Upper lobe of left lung (tissue), 6 donors: Measurements from ENCODE around the gene SH3TC2. TPM values are rescaled to one million over a fixed set of nuclear protein-coding genes. Genes with fewer than 3 reads are reported as not detected.

ENCODE experiments used
- ATAC-seq, 2 donors: fragments of 200-7000 bp; cut with Tn5 transposase; one replicate each; pipeline ENCODE4 v1.9.1; 2022; ENCODE audit warnings: mild to moderate bottlenecking in 2 of 2, moderate library complexity in 2 of 2; ENCODE audit not compliant: low FRiP score in 2 of 2
- DNase-seq, 2 donors: peaks; one replicate each; pipeline ENCODE4 v3.0.0-alpha.2; 2019 to 2020
- H3K27ac ChIP-seq, 4 donors: fragments of 200-600 bp; sonication (generic); one replicate each; pipeline ENCODE4 v1.5.1; 2016 to 2019
- H3K27me3 ChIP-seq, 4 donors: fragments of 200-600 bp; sonication (generic); one replicate each; pipeline ENCODE4 v1.5.1; 2017 to 2019
- H3K36me3 ChIP-seq, 4 donors: fragments of 200-600 bp; sonication (generic); one replicate each; pipeline ENCODE4 v1.5.1; 2016 to 2019
- H3K4me1 ChIP-seq, 4 donors: fragments of 200-600 bp; sonication (generic); one replicate each; pipeline ENCODE4 v1.5.1; 2018 to 2019
- H3K4me3 ChIP-seq, 4 donors: fragments of 200-600 bp; sonication (generic); one replicate each; pipeline ENCODE4 v1.5.1; 2017 to 2019; ENCODE audit warnings: mild to moderate bottlenecking in 2 of 4, moderate library complexity in 1 of 4
- H3K9me3 ChIP-seq, 4 donors: fragments of 200-600 bp; sonication (generic); one replicate each; pipeline ENCODE4 v1.5.1; 2018 to 2019
- EP300 ChIP-seq, 4 donors: sonication (generic); formaldehyde crosslinking; IDR thresholded peaks; one replicate each; pipeline ENCODE4 v1.5.1; 2017; ENCODE audit warnings: antibody characterized with exemption in 4 of 4, control low read depth in 2 of 4
- POLR2A ChIP-seq, 4 donors: fragments of 450-650 bp; IDR thresholded peaks; one replicate each; pipeline ENCODE4 v1.5.1; 2016 to 2017; ENCODE audit warnings: antibody characterized with exemption in 4 of 4, mild to moderate bottlenecking in 2 of 4
- POLR2AphosphoS5 ChIP-seq, 2 donors: sonication (generic); formaldehyde crosslinking; IDR thresholded peaks; one replicate each; pipeline ENCODE4 v1.5.1; 2017; ENCODE audit warnings: antibody characterized with exemption in 2 of 2
- WGBS, 2 donors: methylation state at CpG; one replicate each; pipeline ENCODE4 v1.1.5; 2017 to 2018; 5-methylcytosine and 5-hydroxymethylcytosine counted together
- total RNA-seq, 6 donors: library from RNA; depleted of rRNA in 4 of 6; stranded (reverse); fragments of >200 nt in 4 of 6; gene quantifications; one replicate each; pipeline versions ENCODE4 v1.1.0 to v1.2.1, GENCODE V29; 2016 to 2021
- TF ChIP-seq, protein P1 (sequence below), 6 experiments: fragments of 450-650 bp in 4 of 6; fragments of 200-600 bp in 2 of 6; sonication (generic) in 2 of 6; IDR thresholded peaks; one replicate each; pipeline ENCODE4 v1.5.1; 2016 to 2019; ENCODE audit warnings: antibody characterized with exemption in 6 of 6
- donor health status: DM: no; HTN: no; CAD: no; lungs with moderate emphysema.
- donor health status: DM: no; HTN: yes; CAD: no; lungs with severe emphysema.

The SH3TC2 gene
- total RNA-seq, 6 donors from 2014 or later = under 0.01 to 3.1 (median 1.2) TPM

DNA sequence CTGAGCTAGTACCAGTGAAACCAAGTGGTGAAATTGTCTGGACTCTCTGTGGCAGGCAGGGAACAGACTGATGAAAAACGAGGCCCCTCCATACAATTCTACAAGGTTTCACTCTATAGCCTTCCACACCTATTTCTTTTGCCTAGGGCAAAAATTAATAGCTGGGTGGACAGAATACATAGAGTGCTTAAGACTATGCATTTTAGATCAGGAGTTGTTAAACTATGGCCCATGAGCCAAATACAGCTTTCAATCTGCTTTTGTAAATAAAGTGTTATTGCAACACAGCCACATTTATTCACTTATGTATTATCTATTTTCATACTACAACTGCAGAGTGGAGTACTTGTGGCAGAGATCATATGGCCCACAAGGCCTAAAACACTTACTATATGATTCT is 45.2 kb downstream of the SH3TC2 start:
- Histone ChIP-seq H3K9me3 (no peaks in the 10 kb centered on the region), H3K27me3 (no peaks in the 10 kb centered on the region)

DNA sequence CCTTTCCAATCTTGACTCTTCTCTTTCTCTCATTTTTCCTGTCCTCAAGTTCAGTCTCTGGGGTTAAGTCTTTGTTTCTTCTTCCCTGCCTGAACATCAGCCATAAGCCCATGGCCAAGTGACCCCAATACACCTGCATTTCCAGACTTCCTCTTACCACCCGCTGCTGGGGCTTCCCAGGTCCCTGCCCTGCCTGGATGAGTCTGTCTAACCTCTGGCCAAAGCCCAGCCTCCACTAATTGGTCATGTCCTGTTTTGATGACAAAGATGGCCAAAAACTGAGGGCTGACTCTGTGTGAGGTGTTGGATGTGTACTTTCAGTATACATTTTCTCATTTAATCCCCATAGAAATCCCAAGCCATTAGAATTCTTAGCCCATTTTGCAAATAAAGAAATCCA is 47.3 kb downstream of the SH3TC2 start:
- 83 to 86% methylated on average over 1 of the region's 1 CpG for WGBS, 2 donors
- Histone ChIP-seq H3K36me3 (no peaks in the 10 kb centered on the region), H3K9me3 (no peaks in the 10 kb centered on the region), H3K4me3 (no peak overlapping the region), H3K27ac (no peak overlapping the region), H3K27me3 (no peaks in the 10 kb centered on the region), H3K4me1 (peaks cover 0 to 5% (median 2%) of the 10 kb centered on the region in 4 donors)
- no peak for ATAC-seq
- DNase-seq = no peak
- TF ChIP-seq POLR2A (IDR thresholded peaks at IDR 0.05) (no peak), POLR2AphosphoS5 (IDR thresholded peaks at IDR 0.05) (no peak), EP300 (IDR thresholded peaks at IDR 0.05) (no peak)
- TF ChIP-seq, protein P1, sequence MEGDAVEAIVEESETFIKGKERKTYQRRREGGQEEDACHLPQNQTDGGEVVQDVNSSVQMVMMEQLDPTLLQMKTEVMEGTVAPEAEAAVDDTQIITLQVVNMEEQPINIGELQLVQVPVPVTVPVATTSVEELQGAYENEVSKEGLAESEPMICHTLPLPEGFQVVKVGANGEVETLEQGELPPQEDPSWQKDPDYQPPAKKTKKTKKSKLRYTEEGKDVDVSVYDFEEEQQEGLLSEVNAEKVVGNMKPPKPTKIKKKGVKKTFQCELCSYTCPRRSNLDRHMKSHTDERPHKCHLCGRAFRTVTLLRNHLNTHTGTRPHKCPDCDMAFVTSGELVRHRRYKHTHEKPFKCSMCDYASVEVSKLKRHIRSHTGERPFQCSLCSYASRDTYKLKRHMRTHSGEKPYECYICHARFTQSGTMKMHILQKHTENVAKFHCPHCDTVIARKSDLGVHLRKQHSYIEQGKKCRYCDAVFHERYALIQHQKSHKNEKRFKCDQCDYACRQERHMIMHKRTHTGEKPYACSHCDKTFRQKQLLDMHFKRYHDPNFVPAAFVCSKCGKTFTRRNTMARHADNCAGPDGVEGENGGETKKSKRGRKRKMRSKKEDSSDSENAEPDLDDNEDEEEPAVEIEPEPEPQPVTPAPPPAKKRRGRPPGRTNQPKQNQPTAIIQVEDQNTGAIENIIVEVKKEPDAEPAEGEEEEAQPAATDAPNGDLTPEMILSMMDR (IDR thresholded peaks at IDR 0.05) = no peak

More for the DNA sequence above, 45.2 kb downstream of the SH3TC2 start:
- 84 to 92% methylated on average over 1 of the region's 1 CpG for WGBS, 2 donors
- Histone ChIP-seq H3K4me1 (peaks cover 0 to 5% (median 2%) of the 10 kb centered on the region in 4 donors), H3K4me3 (no peak overlapping the region), H3K27ac (no peak overlapping the region), H3K36me3 (no peaks in the 10 kb centered on the region)
- TF ChIP-seq, protein P1 (IDR thresholded peaks at IDR 0.05) = no peak
- no peak for TF ChIP-seq POLR2AphosphoS5 (IDR thresholded peaks at IDR 0.05)
- no peak for TF ChIP-seq EP300 (IDR thresholded peaks at IDR 0.05)
- TF ChIP-seq POLR2A (IDR thresholded peaks at IDR 0.05) = no peak
- ATAC-seq (no peak), DNase-seq (no peak)

DNA sequence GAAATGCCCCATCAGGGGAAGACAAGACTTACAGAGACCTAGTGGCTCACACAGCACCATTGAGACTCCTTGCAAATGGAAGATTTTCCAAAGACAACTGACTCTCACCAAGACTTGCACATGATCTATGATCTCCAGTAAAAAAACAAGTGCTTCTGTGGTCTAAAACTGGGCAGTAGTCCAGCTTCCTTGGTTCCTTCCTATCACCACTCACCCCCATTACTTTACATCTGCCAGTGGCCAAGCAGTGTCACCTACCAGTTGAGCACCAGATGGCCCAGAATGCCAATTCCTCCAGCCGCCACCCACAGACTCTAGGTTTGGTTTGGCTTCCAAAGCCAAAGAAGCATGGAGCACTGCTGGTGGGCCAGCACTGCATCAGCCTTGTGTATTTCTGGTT is 47.7 kb downstream of the SH3TC2 start:
- WGBS, 2 donors = 100% methylated on average over 1 of the region's 1 CpG
- H3K9me3 ChIP-seq = no peaks in the 10 kb centered on the region
- no peak for ATAC-seq

DNA sequence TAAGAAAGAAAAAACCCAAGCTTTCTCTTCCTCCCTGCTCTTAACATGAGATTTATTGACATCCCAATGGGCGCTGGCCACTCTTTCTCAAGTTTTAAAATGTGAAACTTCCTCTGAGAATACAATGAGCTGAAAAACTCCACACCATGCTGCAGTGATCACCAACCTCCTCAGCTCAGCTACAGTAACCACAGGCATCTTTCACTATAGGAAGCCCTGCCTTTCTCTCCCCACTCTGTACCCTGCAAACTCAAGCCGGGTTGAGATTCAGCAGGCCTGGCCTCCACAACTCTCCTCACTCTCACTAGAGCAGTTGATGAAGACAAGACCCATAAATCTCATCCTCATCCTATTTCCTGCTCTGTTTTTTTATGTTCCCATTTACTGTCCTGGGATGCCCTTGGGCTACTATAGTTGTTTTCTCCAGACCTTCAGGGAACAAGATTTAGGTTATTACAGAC is 48.3 kb downstream of the SH3TC2 start:
- Histone ChIP-seq H3K27ac (no peak overlapping the region), H3K9me3 (no peaks in the 10 kb centered on the region), H3K27me3 (no peaks in the 10 kb centered on the region), H3K36me3 (no peaks in the 10 kb centered on the region), H3K4me1 (peaks cover 0 to 5% (median 2%) of the 10 kb centered on the region in 4 donors), H3K4me3 (no peak overlapping the region)
- no peak for TF ChIP-seq POLR2AphosphoS5 (IDR thresholded peaks at IDR 0.05)
- TF ChIP-seq, protein P1 (IDR thresholded peaks at IDR 0.05) = no peak
- no peak for TF ChIP-seq EP300 (IDR thresholded peaks at IDR 0.05)
- no peak for TF ChIP-seq POLR2A (IDR thresholded peaks at IDR 0.05)
- no peak for DNase-seq
- WGBS, 2 donors = 83 to 100% methylated on average over 2 of the region's 2 CpGs
- ATAC-seq = no peak

More for the DNA sequence above, 47.7 kb downstream of the SH3TC2 start:
- Histone ChIP-seq H3K27me3 (no peaks in the 10 kb centered on the region), H3K4me1 (peaks cover 0 to 5% (median 2%) of the 10 kb centered on the region in 4 donors), H3K27ac (no peak overlapping the region), H3K4me3 (no peak overlapping the region), H3K36me3 (no peaks in the 10 kb centered on the region)
- DNase-seq = no peak
- TF ChIP-seq POLR2AphosphoS5 (IDR thresholded peaks at IDR 0.05) (no peak), EP300 (IDR thresholded peaks at IDR 0.05) (no peak), POLR2A (IDR thresholded peaks at IDR 0.05) (no peak)
- TF ChIP-seq, protein P1 (IDR thresholded peaks at IDR 0.05) = no peak

DNA sequence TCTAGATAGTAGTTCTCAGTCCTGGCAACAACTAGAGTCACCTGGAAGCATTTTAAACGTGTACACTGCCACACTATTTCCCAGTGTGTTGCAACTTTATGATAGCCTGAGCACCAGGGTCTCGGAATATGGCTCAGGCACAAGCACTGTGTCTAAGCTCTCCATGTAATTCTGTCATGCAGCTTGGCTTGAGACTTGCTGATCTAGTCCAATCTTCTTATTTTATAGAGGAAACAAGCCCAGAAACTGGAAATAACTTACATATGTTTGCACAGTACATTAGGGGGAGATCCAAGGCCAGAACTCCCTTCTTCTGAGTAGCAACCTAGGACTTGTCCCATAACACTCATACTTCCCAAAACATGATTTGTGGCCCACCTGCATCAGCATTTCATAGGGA is 49.1 kb downstream of the SH3TC2 start:
- no peak overlapping the region for H3K4me3 ChIP-seq
- no peaks in the 10 kb centered on the region for H3K36me3 ChIP-seq
- no peak overlapping the region for H3K27ac ChIP-seq
- H3K4me1 ChIP-seq = peaks cover 0 to 5% (median under 1%) of the 10 kb centered on the region in 4 donors
- no peak for TF ChIP-seq POLR2A (IDR thresholded peaks at IDR 0.05)
- TF ChIP-seq POLR2AphosphoS5 (IDR thresholded peaks at IDR 0.05) = no peak
- no peak for TF ChIP-seq EP300 (IDR thresholded peaks at IDR 0.05)
- TF ChIP-seq, protein P1 (IDR thresholded peaks at IDR 0.05) = no peak
- DNase-seq = no peak
- ATAC-seq = no peak
- no peaks in the 10 kb centered on the region for H3K9me3 ChIP-seq
- no peaks in the 10 kb centered on the region for H3K27me3 ChIP-seq
- 76 to 88% methylated on average over 2 of the region's 2 CpGs for WGBS, 2 donors
